Progenitor cell of endocrine pancreas (in vitro differentiated cells): ENCODE measurements around the gene NFATC2. TPM values are rescaled to one million over a fixed set of nuclear protein-coding genes. Genes with fewer than 3 reads are reported as not detected.

Experiments
- DNase-seq: peaks from one replicate; pipeline ENCODE4 v3.0.0; 2021; ENCODE audit warnings: low spot score; ENCODE audit not compliant: unreplicated experiment
- H3K27ac Mint-ChIP-seq: 2 replicates; pipeline ENCODE4 v1.8.0; 2021; ENCODE audit warnings: mild to moderate bottlenecking, moderate library complexity, mixed read lengths
- H3K27me3 Mint-ChIP-seq: 2 replicates; pipeline ENCODE4 v1.8.0; 2021; ENCODE audit warnings: mixed read lengths
- H3K36me3 Mint-ChIP-seq: 2 replicates; pipeline ENCODE4 v1.8.0; 2022; ENCODE audit warnings: mixed read lengths; ENCODE audit not compliant: insufficient read depth
- H3K4me1 Mint-ChIP-seq: 2 replicates; pipeline ENCODE4 v1.8.0; 2021; ENCODE audit warnings: low read depth, mixed read lengths
- H3K4me3 Mint-ChIP-seq: 2 replicates; pipeline ENCODE4 v1.8.0; 2021; ENCODE audit warnings: low read depth, mild to moderate bottlenecking, moderate library complexity, mixed read lengths
- H3K9me3 Mint-ChIP-seq: 2 replicates; pipeline ENCODE4 v1.8.0; 2021; ENCODE audit warnings: low read depth, mixed read lengths
- CTCF ChIP-seq: fragments of 200-600 bp; sonication (generic); IDR thresholded peaks from one replicate; pipeline ENCODE4 v1.5.0; 2021; ENCODE audit warnings: antibody characterized with exemption, mild to moderate bottlenecking; ENCODE audit not compliant: unreplicated experiment
- total RNA-seq: library from RNA; stranded (reverse); gene quantifications from 2 replicates; pipeline ENCODE4 v1.2.1, GENCODE V29; 2021

NFATC2 gene
- total RNA-seq, 1 donor from 2014 or later: 11.2 TPM

- no peak overlapping the region for H3K4me3 Mint-ChIP-seq
- peaks cover 1% of the 10 kb centered on the region for H3K36me3 Mint-ChIP-seq
- H3K9me3 Mint-ChIP-seq: peaks cover 11% of the 10 kb centered on the region
- H3K27me3 Mint-ChIP-seq: peaks cover 7% of the 10 kb centered on the region
- H3K27ac Mint-ChIP-seq: no peak overlapping the region
- no peak for DNase-seq
- no peaks in the 10 kb centered on the region for H3K4me1 Mint-ChIP-seq
- TF ChIP-seq CTCF: no peak
These were observed 182.6 kb downstream of the NFATC2 start for GRCh38 chr20:51359947-51360346.

GRCh38 chr20:51359401-51359800, 183.1 kb downstream of the NFATC2 start:
- Mint-ChIP-seq H3K4me3 (no peak overlapping the region), H3K9me3 (peaks cover 11% of the 10 kb centered on the region), H3K4me1 (no peaks in the 10 kb centered on the region), H3K36me3 (peaks cover 1% of the 10 kb centered on the region), H3K27me3 (peaks cover 7% of the 10 kb centered on the region), H3K27ac (no peak overlapping the region)
- no peak for TF ChIP-seq CTCF
- DNase-seq: no peak

GRCh38 chr20:51358032-51358724, 184.3 kb downstream of the NFATC2 start:
- peaks cover 7% of the 10 kb centered on the region for H3K27me3 Mint-ChIP-seq
- no peak overlapping the region for H3K4me3 Mint-ChIP-seq
- peaks cover 4% of the 10 kb centered on the region for H3K9me3 Mint-ChIP-seq
- no peaks in the 10 kb centered on the region for H3K36me3 Mint-ChIP-seq
- H3K4me1 Mint-ChIP-seq: no peaks in the 10 kb centered on the region
- TF ChIP-seq CTCF: no peak
- no peak overlapping the region for H3K27ac Mint-ChIP-seq
- no peak for DNase-seq

- no peak for TF ChIP-seq CTCF
- Mint-ChIP-seq H3K9me3 (no peaks in the 10 kb centered on the region), H3K36me3 (no peaks in the 10 kb centered on the region), H3K27ac (no peak overlapping the region), H3K27me3 (peaks cover 7% of the 10 kb centered on the region), H3K4me3 (no peak overlapping the region), H3K4me1 (no peaks in the 10 kb centered on the region)
- no peak for DNase-seq
These were observed 185.0 kb downstream of the NFATC2 start for GRCh38 chr20:51357543-51357942.

- Mint-ChIP-seq H3K36me3 (no peaks in the 10 kb centered on the region), H3K27me3 (peaks cover 7% of the 10 kb centered on the region), H3K27ac (no peak overlapping the region), H3K9me3 (no peaks in the 10 kb centered on the region), H3K4me1 (no peaks in the 10 kb centered on the region), H3K4me3 (no peak overlapping the region)
- TF ChIP-seq CTCF: no peak
- DNase-seq: no peak
These were observed 185.6 kb downstream of the NFATC2 start for GRCh38 chr20:51356871-51357270.
